GM19463 (cell line): Measurements from ENCODE around the gene E4F1.

Source experiments
- ATAC-seq: cut with Tn5 transposase; IDR thresholded peaks from one replicate; pipeline ENCODE4 v1.9.1; 2021; ENCODE audit warnings: mild to moderate bottlenecking, moderate library complexity; ENCODE audit not compliant: unreplicated experiment

E4F1 gene

GRCh38 chr16:2270588-2271470 is 47.4 kb downstream of the E4F1 start:
- ATAC-seq = no peak

GRCh38 chr16:2271848-2272461 is 48.6 kb downstream of the E4F1 start:
- ATAC-seq = no peak

- ATAC-seq = no peak
These were observed 50.1 kb downstream of the E4F1 start for GRCh38 chr16:2273484-2273883.

- no peak for ATAC-seq
These were observed 50.5 kb downstream of the E4F1 start for GRCh38 chr16:2273931-2274330.

DNA sequence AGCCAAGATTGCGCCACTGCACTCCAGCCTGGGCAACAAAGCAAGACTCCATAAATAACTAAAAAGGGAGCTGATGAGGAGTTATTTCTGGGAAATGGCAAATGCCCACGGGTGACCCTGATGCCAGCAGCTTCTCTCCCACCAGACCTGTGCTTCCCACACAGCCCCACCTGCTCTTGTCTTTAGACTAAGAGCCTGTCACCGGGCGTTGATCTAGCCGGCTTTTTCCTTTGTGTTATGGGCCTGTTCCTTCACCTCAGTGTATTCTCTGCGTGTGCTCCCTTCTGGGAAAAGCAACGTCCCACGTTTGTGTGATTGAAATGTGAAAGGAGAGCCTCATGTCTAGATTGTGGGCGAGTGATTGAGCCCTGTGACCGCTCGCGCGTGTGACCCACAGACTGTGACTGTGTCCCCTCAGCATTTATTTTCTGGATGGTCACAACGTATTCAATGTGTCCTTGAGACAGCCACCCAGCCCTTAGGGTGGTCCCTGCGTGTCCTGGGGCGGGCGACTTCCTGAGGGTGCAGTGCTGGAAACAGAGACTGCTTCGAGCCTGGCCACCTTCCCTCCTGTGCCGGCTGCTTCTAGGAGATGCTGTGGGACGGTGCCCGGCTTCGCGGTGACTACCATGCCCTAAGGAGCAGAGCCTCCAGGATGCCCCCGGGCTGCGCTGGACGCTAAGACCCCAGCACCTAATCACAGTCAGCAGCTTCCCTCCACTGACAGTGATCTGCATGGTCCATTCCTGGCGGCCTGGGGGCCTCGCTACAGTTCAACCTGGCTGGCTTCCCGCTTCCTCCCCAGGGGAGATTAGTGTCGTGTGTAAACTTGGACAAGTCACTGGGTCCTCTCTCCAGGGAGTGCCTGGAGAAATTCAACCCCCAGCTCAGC is 52.3 kb downstream of the E4F1 start:
- no peak for ATAC-seq

DNA sequence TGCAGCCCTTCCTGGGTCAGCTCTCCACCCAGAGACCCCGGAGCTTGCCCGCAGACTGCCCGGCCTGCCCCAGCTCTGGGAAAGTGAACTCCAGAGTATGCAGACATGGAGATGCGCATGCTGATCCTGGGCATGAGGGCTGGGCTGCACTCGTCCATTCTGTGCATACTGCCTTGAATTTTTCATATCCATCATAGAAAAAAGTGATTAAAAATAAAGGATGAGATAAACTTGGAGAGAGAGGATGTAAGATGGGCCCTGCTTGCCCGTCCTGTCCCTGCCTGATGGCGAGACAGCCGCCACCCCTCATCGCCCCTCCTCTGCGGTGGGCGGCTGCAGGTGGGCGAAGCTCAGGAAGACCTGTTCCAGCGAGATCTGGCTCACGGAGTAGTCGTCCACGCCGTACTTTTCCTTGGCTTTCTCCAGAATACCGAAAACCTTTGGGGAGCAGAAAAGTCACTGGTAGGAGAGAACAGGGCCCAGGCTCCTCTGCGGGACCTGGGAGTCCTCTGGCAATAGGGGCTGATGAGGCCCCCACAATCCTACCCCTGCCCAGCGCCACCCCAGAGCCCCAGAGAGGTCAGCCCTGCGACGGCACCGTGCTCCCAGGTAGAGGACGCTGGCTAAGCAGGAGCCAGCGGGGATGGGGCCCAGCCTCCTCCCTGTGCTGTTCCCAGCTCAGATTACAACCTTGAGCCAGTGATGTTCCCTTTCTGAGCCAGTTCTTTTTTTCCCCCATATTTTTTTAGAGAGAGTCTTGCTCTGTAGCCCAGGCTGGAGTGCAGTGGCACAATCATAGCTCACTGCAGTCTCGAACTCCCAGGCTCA is 53.2 kb downstream of the E4F1 start:
- ATAC-seq = no peak

- no peak for ATAC-seq
These were observed 54.3 kb downstream of the E4F1 start for GRCh38 chr16:2277466-2278271.

GRCh38 chr16:2278272-2278608 is 54.8 kb downstream of the E4F1 start:
- no peak for ATAC-seq

GRCh38 chr16:2278956-2279800 is 55.8 kb downstream of the E4F1 start:
- no peak for ATAC-seq

- no peak for ATAC-seq
These were observed 57.1 kb downstream of the E4F1 start for GRCh38 chr16:2280461-2280860.

- ATAC-seq = no peak
These were observed 57.7 kb downstream of the E4F1 start for GRCh38 chr16:2280981-2281542.

- no peak for ATAC-seq
These were observed 58.9 kb downstream of the E4F1 start for GRCh38 chr16:2282262-2282661.

GRCh38 chr16:2282866-2283555 is 59.6 kb downstream of the E4F1 start:
- ATAC-seq = no peak

DNA sequence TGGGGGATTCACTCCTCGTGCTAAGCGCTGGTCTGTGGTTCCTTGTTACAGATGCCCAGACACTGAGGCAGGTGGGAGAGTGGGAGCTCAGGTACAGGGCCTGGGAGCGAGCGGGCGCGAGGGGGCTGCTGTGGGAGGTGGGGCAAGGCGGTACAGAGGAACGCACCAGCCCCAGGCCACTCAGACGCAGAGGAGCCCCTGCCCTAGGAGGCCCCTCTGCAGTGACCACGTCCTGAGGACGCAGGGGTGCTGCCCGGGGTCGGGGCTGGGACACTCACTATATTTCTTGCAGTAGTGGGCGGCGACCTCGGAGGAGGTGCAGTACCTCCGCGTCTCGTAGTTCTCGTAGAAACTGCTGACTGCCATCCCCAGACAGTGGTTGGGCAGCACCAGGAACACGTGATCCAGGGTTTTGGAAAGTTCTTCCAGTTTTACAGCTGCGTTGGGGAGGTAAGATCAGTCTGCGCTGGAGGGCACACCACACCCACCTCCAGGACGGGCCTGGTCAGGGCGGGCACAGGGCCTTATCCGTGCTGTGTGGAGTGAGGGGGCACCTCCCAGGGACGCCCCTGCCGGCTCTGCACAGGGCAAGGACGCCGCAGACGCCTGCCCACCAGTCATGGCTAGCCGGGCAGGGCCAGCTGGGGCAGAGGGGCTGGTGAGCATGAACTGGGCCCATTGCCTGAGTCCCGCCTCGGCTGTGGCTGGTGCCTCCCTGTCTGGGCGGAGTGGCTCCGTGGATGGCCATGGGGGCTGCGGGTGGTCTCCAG is 60.8 kb downstream of the E4F1 start:
- ATAC-seq = no peak

GRCh38 chr16:2284797-2285576 is 61.6 kb downstream of the E4F1 start:
- no peak for ATAC-seq
